ENCODE measurements around the gene MLPH. TPM values are rescaled to one million over a fixed set of nuclear protein-coding genes. Genes with fewer than 3 reads are reported as not detected.

The MLPH gene
- total RNA-seq, 2 experiments from 2014 or later = not detected

DNA sequence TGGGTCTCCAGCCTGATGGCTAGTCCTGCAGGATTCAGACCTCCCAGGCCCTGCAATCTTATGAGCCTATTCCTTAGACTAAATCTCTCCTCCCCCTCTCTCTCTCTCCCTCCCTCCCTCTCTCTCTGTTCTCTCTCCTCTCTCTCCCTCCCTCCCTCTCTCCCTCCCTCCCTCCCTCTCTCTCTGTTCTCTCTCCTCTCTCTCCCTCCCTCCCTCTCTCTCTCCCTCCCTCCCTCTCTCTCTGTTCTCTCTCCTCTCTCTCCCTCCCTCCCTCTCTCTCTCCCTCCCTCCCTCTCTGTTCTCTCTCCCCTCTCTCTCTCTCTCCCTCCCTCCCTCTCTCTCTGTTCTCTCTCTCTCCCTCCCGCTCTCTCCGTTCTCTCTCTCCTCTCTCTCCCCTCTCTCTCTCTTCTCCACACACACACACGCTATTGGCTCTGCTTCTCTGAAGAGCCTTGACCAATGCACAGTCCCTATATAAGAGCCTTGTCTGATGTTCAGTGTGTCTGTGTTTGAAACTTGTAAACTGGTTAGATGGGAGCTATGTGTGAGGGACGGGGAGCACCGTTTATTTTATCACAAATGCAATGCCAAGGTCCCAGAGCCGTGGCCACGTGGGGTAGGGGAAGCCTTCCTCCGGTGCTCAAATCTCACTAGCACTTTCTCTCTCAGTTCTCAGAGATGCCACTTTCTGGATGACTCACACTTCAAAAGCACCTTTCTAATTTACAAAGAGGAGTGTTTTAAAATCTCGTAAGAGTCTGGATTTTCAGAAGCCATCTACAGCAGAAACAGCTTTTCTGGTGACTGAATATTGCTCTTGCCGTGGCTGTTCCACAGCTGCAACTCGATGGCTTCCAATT, 70.0 kb downstream of the MLPH start:
- Mint-ChIP-seq H3K4me3 (no peak overlapping the region), H3K27me3 (ENCODE audit: low read depth) (peaks cover 4% of the 10 kb centered on the region), H3K36me3 (ENCODE audit: low read depth) (no peaks in the 10 kb centered on the region), H3K27ac (no peak overlapping the region), H3K4me1 (ENCODE audit: low read depth) (peaks cover 11% of the 10 kb centered on the region), H3K9me3 (ENCODE audit: insufficient read depth) (peaks cover 19% of the 10 kb centered on the region)
- POLR2A ChIA-PET = no interaction called here
- DNase-seq = no peak
- CTCF ChIA-PET = interaction anchor here (3.5 kb wide), 1 partner anchor 16 kb away, joined by 15 read pairs; no protein-coding TSS in a partner anchor
- ATAC-seq = peak; percentile 55

- Mint-ChIP-seq H3K27me3 (ENCODE audit: low read depth) (peaks cover 4% of the 10 kb centered on the region), H3K27ac (no peak overlapping the region), H3K36me3 (ENCODE audit: low read depth) (no peaks in the 10 kb centered on the region), H3K4me3 (no peak overlapping the region), H3K9me3 (ENCODE audit: insufficient read depth) (peaks cover 19% of the 10 kb centered on the region), H3K4me1 (ENCODE audit: low read depth) (peaks cover 11% of the 10 kb centered on the region)
- DNase-seq (no peak), ATAC-seq (no peak)
- CTCF ChIA-PET = interaction anchor here (0.5 to 3.5 kb wide), 3 partner anchors 15 to 50 kb away, joined by 3 to 15 read pairs (median 4); no protein-coding TSS in a partner anchor
- POLR2A ChIA-PET = no interaction called here
Measured at GRCh38 chr2:237557633-237558015, 70.6 kb downstream of the MLPH start.

DNA sequence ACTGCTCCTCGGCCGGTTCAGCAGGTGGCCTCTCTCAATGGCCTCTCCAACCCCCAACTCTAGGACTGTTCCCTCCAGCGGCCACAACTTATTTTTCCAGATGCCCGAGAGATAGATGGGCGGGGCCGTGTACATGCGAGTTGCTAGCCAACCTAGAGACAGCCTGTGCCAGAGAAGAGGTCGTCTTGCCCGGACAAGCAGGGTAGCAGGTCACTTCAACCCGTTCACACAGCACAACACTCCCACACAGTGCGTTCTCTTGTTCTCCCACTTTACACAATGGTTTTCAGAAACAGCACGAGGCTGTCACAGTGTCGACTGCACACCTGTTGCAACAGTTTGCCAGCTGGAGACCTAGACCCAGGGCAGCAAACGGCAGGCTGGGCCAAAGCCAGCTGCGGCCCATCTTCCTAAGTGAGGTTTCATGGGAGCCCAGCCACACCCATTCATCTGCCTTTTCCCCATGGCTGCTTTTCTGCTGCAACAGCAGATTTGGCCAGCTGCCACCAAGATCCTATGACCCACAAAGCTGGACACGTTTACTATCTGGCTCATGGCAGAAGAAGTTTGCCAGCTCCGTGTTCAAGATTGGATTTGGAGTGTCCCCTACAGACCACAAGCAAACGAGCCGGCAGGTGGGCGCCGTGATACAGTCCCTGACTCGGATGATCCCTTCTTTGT, 72.0 kb downstream of the MLPH start:
- Mint-ChIP-seq H3K9me3 (ENCODE audit: insufficient read depth) (peaks cover 15% of the 10 kb centered on the region), H3K27ac (no peak overlapping the region), H3K36me3 (ENCODE audit: low read depth) (no peaks in the 10 kb centered on the region), H3K27me3 (ENCODE audit: low read depth) (peaks cover 4% of the 10 kb centered on the region), H3K4me1 (ENCODE audit: low read depth) (peaks cover 11% of the 10 kb centered on the region), H3K4me3 (no peak overlapping the region)
- ATAC-seq = no peak
- ChIA-PET POLR2A (interaction anchor here (0.5 kb wide), 1 partner anchor 22 kb away, joined by 3 read pairs; no protein-coding TSS in a partner anchor), CTCF (interaction anchor here (3.5 kb wide), 1 partner anchor 14 kb away, joined by 15 read pairs; no protein-coding TSS in a partner anchor)
- DNase-seq = no peak

- ChIA-PET POLR2A (no interaction called here), CTCF (interaction anchor here (3.2 kb wide), 1 partner anchor 11 kb away, joined by 14 read pairs; no protein-coding TSS in a partner anchor)
- Mint-ChIP-seq H3K4me1 (ENCODE audit: low read depth) (peaks cover 11% of the 10 kb centered on the region), H3K27ac (no peak overlapping the region), H3K4me3 (no peak overlapping the region), H3K27me3 (ENCODE audit: low read depth) (peaks cover 1% of the 10 kb centered on the region), H3K36me3 (ENCODE audit: low read depth) (no peaks in the 10 kb centered on the region), H3K9me3 (ENCODE audit: insufficient read depth) (peaks cover 2% of the 10 kb centered on the region)
- ATAC-seq (no peak), DNase-seq (no peak)
Measured at GRCh38 chr2:237561221-237561620, 74.2 kb downstream of the MLPH start.

- H3K4me3 Mint-ChIP-seq = no peak overlapping the region
- H3K36me3 Mint-ChIP-seq (ENCODE audit: low read depth) = no peaks in the 10 kb centered on the region
- no peak overlapping the region for H3K27ac Mint-ChIP-seq
- H3K9me3 Mint-ChIP-seq (ENCODE audit: insufficient read depth) = no peaks in the 10 kb centered on the region
- POLR2A ChIA-PET = no interaction called here
- ATAC-seq (no peak), DNase-seq (no peak)
- CTCF ChIA-PET = interaction anchor here (3.2 kb wide), 1 partner anchor 8 kb away, joined by 14 read pairs; no protein-coding TSS in a partner anchor
- H3K4me1 Mint-ChIP-seq (ENCODE audit: low read depth) = no peaks in the 10 kb centered on the region
- no peaks in the 10 kb centered on the region for H3K27me3 Mint-ChIP-seq (ENCODE audit: low read depth)
Measured at GRCh38 chr2:237563816-237564215, 76.8 kb downstream of the MLPH start.

DNA sequence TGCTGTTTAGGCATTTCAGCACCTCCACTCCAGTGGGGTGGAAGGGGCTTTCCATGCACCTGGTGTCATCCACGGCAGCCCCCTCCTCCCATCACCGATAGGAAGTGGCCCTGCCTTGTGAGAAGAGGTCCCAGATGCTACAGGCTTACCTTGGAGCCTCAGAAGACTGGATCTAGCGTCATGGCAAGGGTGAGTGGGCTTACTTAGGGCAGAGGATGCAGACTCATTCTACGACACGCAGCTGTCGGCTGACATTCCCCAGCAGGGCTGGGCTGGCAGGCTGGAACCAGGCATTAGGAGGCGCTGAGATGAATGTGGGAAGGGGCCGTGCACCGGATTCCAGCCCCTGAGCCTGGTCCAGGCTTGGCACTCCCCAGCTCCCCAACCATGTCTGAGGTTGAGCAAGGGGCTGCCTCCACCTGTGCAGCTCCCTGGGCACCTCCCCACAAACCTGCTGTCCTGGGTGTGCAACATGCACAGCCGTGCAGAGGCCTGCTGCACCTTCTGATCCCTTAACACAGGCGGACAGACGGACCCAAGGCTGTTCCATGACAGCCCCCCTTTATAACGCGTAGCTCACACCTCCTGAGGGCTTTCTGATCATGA, 77.6 kb downstream of the MLPH start:
- ChIA-PET POLR2A (no interaction called here), CTCF (no interaction called here)
- DNase-seq = no peak
- no peaks in the 10 kb centered on the region for H3K27me3 Mint-ChIP-seq (ENCODE audit: low read depth)
- no peaks in the 10 kb centered on the region for H3K4me1 Mint-ChIP-seq (ENCODE audit: low read depth)
- no peak overlapping the region for H3K27ac Mint-ChIP-seq
- no peak for ATAC-seq
- no peak overlapping the region for H3K4me3 Mint-ChIP-seq
- no peaks in the 10 kb centered on the region for H3K9me3 Mint-ChIP-seq (ENCODE audit: insufficient read depth)
- no peaks in the 10 kb centered on the region for H3K36me3 Mint-ChIP-seq (ENCODE audit: low read depth)

GRCh38 chr2:237565974-237566373, 78.9 kb downstream of the MLPH start:
- Mint-ChIP-seq H3K4me1 (ENCODE audit: low read depth) (no peaks in the 10 kb centered on the region), H3K9me3 (ENCODE audit: insufficient read depth) (no peaks in the 10 kb centered on the region), H3K27me3 (ENCODE audit: low read depth) (no peaks in the 10 kb centered on the region), H3K4me3 (no peak overlapping the region), H3K36me3 (ENCODE audit: low read depth) (no peaks in the 10 kb centered on the region), H3K27ac (no peak overlapping the region)
- ChIA-PET POLR2A (no interaction called here), CTCF (interaction anchor here (1.3 kb wide), 1 partner anchor 53 kb away, joined by 3 read pairs; no protein-coding TSS in a partner anchor)
- no peak for ATAC-seq
- no peak for DNase-seq

DNA sequence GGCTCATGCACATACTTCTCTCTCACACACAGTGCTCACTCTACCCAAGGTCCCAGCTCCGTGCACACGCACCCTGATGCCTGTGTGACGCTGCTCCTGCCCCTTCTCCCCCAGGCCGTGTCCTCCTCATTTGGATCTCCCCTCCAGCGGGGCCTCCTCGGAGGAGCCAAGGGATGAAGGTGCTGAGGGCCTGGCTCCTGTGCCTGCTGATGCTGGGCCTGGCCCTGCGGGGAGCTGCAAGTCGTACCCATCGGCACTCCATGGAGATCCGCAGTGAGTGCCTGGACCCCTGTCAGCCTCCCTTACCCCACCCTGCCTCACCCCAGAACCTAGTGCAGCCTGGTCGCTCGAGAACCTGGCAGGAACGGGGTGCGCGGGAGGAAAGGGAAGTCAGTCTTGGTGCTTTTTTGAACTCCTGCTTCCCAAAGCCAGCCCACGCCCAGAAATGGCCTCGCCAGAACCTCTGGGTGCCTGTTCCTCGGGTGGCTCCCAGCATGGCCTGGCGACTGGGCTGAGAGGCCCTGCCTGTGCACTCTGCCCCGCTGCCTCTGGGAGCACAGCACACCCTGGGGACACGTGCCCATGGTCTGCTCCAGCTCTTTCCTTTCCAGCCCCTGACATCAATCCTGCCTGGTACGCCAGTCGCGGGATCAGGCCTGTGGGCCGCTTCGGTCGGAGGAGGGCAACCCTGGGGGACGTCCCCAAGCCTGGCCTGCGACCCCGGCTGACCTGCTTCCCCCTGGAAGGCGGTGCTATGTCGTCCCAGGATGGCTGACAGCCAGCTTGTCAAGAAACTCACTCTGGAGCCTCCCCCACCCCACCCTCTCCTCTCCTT, 79.6 kb downstream of the MLPH start, which contains the start of gene PRLH:
Gene PRLH, plus strand, starts transcription at position 174 of the 835 bp plus-strand sequence. Its CDS starts 0 bp downstream, at position 174.
- Mint-ChIP-seq H3K36me3 (ENCODE audit: low read depth) (no peaks in the 10 kb centered on the region), H3K4me3 (no peak within 1 kb of the TSS), H3K9me3 (ENCODE audit: insufficient read depth) (no peaks in the 10 kb centered on the region), H3K27me3 (ENCODE audit: low read depth) (no peaks in the 10 kb centered on the region), H3K4me1 (ENCODE audit: low read depth) (no peaks in the 10 kb centered on the region), H3K27ac (no peak within 1 kb of the TSS)
- ChIA-PET CTCF (interaction anchor here (1.3 kb wide), 1 partner anchor 53 kb away, joined by 3 read pairs; no protein-coding TSS in a partner anchor), POLR2A (no interaction called here)
- ATAC-seq (no peak), DNase-seq (no peak)

DNA sequence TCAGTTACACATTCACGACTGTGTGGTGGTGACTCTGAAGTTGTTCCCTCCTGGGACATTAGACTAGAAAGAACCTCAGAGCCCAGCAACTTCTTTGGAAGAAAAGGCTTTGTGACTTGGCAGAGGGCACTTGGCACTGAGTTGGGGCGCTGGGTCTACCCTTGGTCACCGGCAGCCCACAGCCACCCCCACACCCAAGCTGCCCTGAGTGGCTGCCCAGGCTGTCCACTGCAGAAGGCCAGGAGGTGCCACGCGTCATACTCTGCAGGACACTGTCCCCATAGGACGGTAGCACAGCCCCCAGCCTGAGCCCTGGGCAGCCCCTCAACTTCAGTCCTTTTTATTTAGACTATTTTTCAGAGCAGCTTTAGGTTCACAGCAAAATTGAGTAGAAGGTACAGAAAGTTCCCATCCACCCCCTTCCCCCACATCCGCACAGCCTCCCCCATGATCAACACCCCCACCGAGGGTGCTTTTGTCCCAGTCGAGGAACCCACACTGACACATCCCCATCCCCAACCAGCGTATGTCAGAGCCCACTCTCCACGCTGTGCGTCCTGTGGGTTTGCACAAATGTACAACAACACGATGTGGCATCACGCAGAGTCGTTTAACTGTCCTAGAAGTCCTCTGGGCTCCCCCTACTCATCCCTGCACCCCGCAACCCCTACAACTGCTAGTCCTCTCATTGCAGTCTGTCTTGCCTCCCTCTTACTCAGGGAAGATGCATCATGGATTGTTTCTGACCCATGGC, 80.4 kb downstream of the MLPH start:
- ATAC-seq (no peak), DNase-seq (no peak)
- H3K27me3 Mint-ChIP-seq (ENCODE audit: low read depth) = no peaks in the 10 kb centered on the region
- no peaks in the 10 kb centered on the region for H3K36me3 Mint-ChIP-seq (ENCODE audit: low read depth)
- H3K4me1 Mint-ChIP-seq (ENCODE audit: low read depth) = peaks cover 5% of the 10 kb centered on the region
- H3K27ac Mint-ChIP-seq = no peak overlapping the region
- POLR2A ChIA-PET = no interaction called here
- H3K9me3 Mint-ChIP-seq (ENCODE audit: insufficient read depth) = no peaks in the 10 kb centered on the region
- CTCF ChIA-PET = no interaction called here
- no peak overlapping the region for H3K4me3 Mint-ChIP-seq

GRCh38 chr2:237568121-237568660, 81.1 kb downstream of the MLPH start:
- ChIA-PET POLR2A (no interaction called here), CTCF (no interaction called here)
- DNase-seq (no peak), ATAC-seq (no peak)
- Mint-ChIP-seq H3K27me3 (ENCODE audit: low read depth) (no peaks in the 10 kb centered on the region), H3K9me3 (ENCODE audit: insufficient read depth) (no peaks in the 10 kb centered on the region), H3K36me3 (ENCODE audit: low read depth) (no peaks in the 10 kb centered on the region), H3K27ac (no peak overlapping the region), H3K4me1 (ENCODE audit: low read depth) (peaks cover 5% of the 10 kb centered on the region), H3K4me3 (no peak overlapping the region)

Data from activated CD8-positive, alpha-beta T cell treated with anti-CD3 and anti-CD28 coated beads, Interleukin-2, amount 10 ng/mL, durations not matched to agents 7 days and 5 days (primary cell).